MCF 10A (cell line): Measurements from ENCODE around the gene LENEP. TPM values are rescaled to one million over a fixed set of nuclear protein-coding genes. Genes with fewer than 3 reads are reported as not detected.

ENCODE experiments used
- BruUV-seq: library from RNA; stranded (reverse); fragments of 400-500 nt; replicated peaks from 2 replicates; lab custom pipeline; 2021; lab: Mats Ljungman, UMichigan
- CTCF ChIA-PET: fragments of 300-600 bp; sonication (Branson Sonifier 250); formaldehyde crosslinking; extraction: SDS; loops from one replicate; lab custom pipeline; 2021; ENCODE audit warnings: antibody characterized with exemption, inconsistent platforms; lab: Yijun Ruan, JAX
- POLR2A ChIA-PET: fragments of 300-600, 350-650 bp; sonication (Branson Sonifier 250); formaldehyde crosslinking; extraction: SDS; loops from one replicate; lab custom pipeline; 2020; ENCODE audit warnings: antibody characterized with exemption, inconsistent platforms; lab: Yijun Ruan, JAX
- DNase-seq: peaks from one replicate; pipeline ENCODE4 v3.0.0-alpha.2; 2018; ENCODE audit not compliant: unreplicated experiment
- H3K27ac Mint-ChIP-seq: one replicate; pipeline ENCODE4 v1.8.0; 2022; ENCODE audit warnings: mild to moderate bottlenecking, low read depth, mixed read lengths; ENCODE audit not compliant: unreplicated experiment
- H3K27me3 Mint-ChIP-seq: one replicate; pipeline ENCODE4 v1.8.0; 2022; ENCODE audit warnings: mixed read lengths; ENCODE audit not compliant: insufficient read depth, unreplicated experiment
- H3K36me3 Mint-ChIP-seq: one replicate; pipeline ENCODE4 v1.8.0; 2022; ENCODE audit warnings: mild to moderate bottlenecking, moderate library complexity, mixed read lengths; ENCODE audit not compliant: insufficient read depth, unreplicated experiment
- H3K4me1 Mint-ChIP-seq: one replicate; pipeline ENCODE4 v1.8.0; 2022; ENCODE audit warnings: mixed read lengths; ENCODE audit not compliant: insufficient read depth, unreplicated experiment
- H3K4me3 Mint-ChIP-seq: one replicate; pipeline ENCODE4 v1.8.0; 2022; ENCODE audit warnings: mild to moderate bottlenecking, moderate library complexity, mixed read lengths; ENCODE audit not compliant: unreplicated experiment
- H3K9me3 Mint-ChIP-seq: one replicate; pipeline ENCODE4 v1.8.0; 2022; ENCODE audit warnings: mixed read lengths; ENCODE audit not compliant: unreplicated experiment
- CTCF ChIP-seq: fragments of 200-600 bp; IDR thresholded peaks from one replicate; pipeline ENCODE4 v1.8.0; 2022; ENCODE audit warnings: antibody characterized with exemption, mild to moderate bottlenecking; ENCODE audit not compliant: unreplicated experiment
- intact Hi-C: fragments of 100-400 bp; cut with micrococcal nuclease; formaldehyde crosslinking; loops from 2 replicates; pipeline ENCODE4 v1.14.1; 2022
- total RNA-seq: library from RNA; stranded (reverse); gene quantifications from 2 replicates; pipeline ENCODE4 v1.2.3, GENCODE V29; 2022

LENEP gene
- total RNA-seq, 1 experiment from 2014 or later: not detected

GRCh38 chr1:155017041-155017945, 23.9 kb downstream of the LENEP start:
- BruUV-seq: TSS peak; percentile 60

GRCh38 chr1:155017946-155018316, 24.5 kb downstream of the LENEP start:
- Mint-ChIP-seq H3K9me3 (no peaks in the 10 kb centered on the region), H3K27me3 (no peaks in the 10 kb centered on the region), H3K36me3 (peaks cover 91% of the 10 kb centered on the region), H3K4me1 (peaks cover 78% of the 10 kb centered on the region), H3K4me3 (peak overlapping the region; percentile 62), H3K27ac (peak overlapping the region; percentile 80)
- BruUV-seq: TSS peak; percentile 6
- ChIA-PET CTCF (interaction anchor here (0.6 to 14.4 kb wide), 25 partner anchors 9 to 465 kb away, joined by 3 to 390 read pairs (median 4); partner anchors contain the start of genes ADAM15, DCST1, DCST2 and LENEP), POLR2A (interaction anchor here (1.1 to 14.0 kb wide), 17 partner anchors 10 to 81 kb away, joined by 3 to 312 read pairs (median 14); partner anchors contain the start of genes ADAM15, CKS1B, DCST1 and DCST2)
- TF ChIP-seq CTCF: no peak
- intact Hi-C loops: loop anchor here (1.0 to 2.0 kb wide), 4 partner anchors 14 to 47 kb away; partner anchors contain the start of gene FLAD1
- DNase-seq: no peak

More at GRCh38 chr1:155017041-155017945, 23.9 kb downstream of the LENEP start:
- peak; percentile 99 for DNase-seq
- peaks cover 78% of the 10 kb centered on the region for H3K4me1 Mint-ChIP-seq
- peak overlapping the region; percentile 80 for H3K27ac Mint-ChIP-seq
- intact Hi-C loops: loop anchor here (1.0 to 2.0 kb wide), 4 partner anchors 13 to 46 kb away; partner anchors contain the start of gene FLAD1
- no peaks in the 10 kb centered on the region for H3K9me3 Mint-ChIP-seq
- CTCF ChIA-PET: interaction anchor here (0.6 to 14.4 kb wide), 32 partner anchors 9 to 465 kb away, joined by 3 to 390 read pairs (median 4); partner anchors contain the start of genes ADAM15, DCST1, DCST2 and KRTCAP2
- TF ChIP-seq CTCF: peak; percentile 100
- peaks cover 91% of the 10 kb centered on the region for H3K36me3 Mint-ChIP-seq
- POLR2A ChIA-PET: interaction anchor here (0.6 to 14.0 kb wide), 25 partner anchors 11 to 914 kb away, joined by 3 to 312 read pairs (median 6); partner anchors contain the start of genes ADAM15, CKS1B, DCST1 and DCST2
- H3K27me3 Mint-ChIP-seq: no peaks in the 10 kb centered on the region
- peak overlapping the region; percentile 62 for H3K4me3 Mint-ChIP-seq

- no TSS peak for BruUV-seq
- CTCF ChIA-PET: interaction anchor here (0.5 to 14.4 kb wide), 22 partner anchors 9 to 118 kb away, joined by 3 to 390 read pairs (median 4); partner anchors contain the start of genes ADAM15, DCST1, DCST2 and EFNA3
Observed at GRCh38 chr1:155018617-155019348, 25.4 kb downstream of the LENEP start.

More at GRCh38 chr1:155018617-155019348, 25.4 kb downstream of the LENEP start:
- POLR2A ChIA-PET: interaction anchor here (0.5 to 14.0 kb wide), 12 partner anchors 15 to 1507 kb away, joined by 3 to 312 read pairs (median 16); partner anchors contain the start of genes ADAM15, CKS1B, DCST1 and DCST2
- TF ChIP-seq CTCF: no peak
- Mint-ChIP-seq H3K4me3 (peak overlapping the region; percentile 62), H3K9me3 (no peaks in the 10 kb centered on the region), H3K27ac (peak overlapping the region; percentile 84), H3K36me3 (peaks cover 84% of the 10 kb centered on the region), H3K27me3 (no peaks in the 10 kb centered on the region), H3K4me1 (peaks cover 76% of the 10 kb centered on the region)
- DNase-seq: no peak
- intact Hi-C loops: no loop called here
